Kidney (tissue), 14 donors: ENCODE measurements around the gene SIM2. TPM values are rescaled to one million over a fixed set of nuclear protein-coding genes. Genes with fewer than 3 reads are reported as not detected.

ENCODE experiments used
- DNase-seq, 5 donors: peaks; one replicate each; pipeline ENCODE4 v3.0.0-alpha.2; 2013 to 2020
- FAIRE-seq: peaks from 2 replicates; lab custom pipeline; 2012; peaks lifted over from hg19 to GRCh38; lab: Jason Lieb, UNC
- H3K27ac ChIP-seq, 2 donors: one replicate each; pipeline ENCODE4 v1.7.0; 2013; ENCODE audit warnings: low read depth in 2 of 2, low read length in 2 of 2, inconsistent platforms in 1 of 2
- H3K27me3 ChIP-seq: one replicate; pipeline ENCODE4 v1.7.1; 2013; ENCODE audit warnings: low read length, inconsistent platforms; ENCODE audit not compliant: control insufficient read depth, insufficient read depth
- H3K36me3 ChIP-seq, 3 donors: one replicate each; pipeline versions ENCODE4 v1.7.0 to v1.7.1; 2013; ENCODE audit warnings: low read length in 3 of 3, control low read depth in 1 of 3, inconsistent platforms in 1 of 3; ENCODE audit not compliant: insufficient read depth in 3 of 3, control insufficient read depth in 2 of 3
- H3K4me1 ChIP-seq, 3 donors: one replicate each; pipeline versions ENCODE4 v1.7.0 to v1.7.1; 2013; ENCODE audit warnings: low read length in 3 of 3, inconsistent platforms in 1 of 3, low read depth in 1 of 3; ENCODE audit not compliant: control insufficient read depth in 2 of 3, insufficient read depth in 2 of 3
- H3K4me3 ChIP-seq, 3 donors: one replicate each; pipeline versions ENCODE4 v1.7.0 to v1.8.1; 2013; ENCODE audit warnings: low read length in 3 of 3, control low read depth in 1 of 3, inconsistent platforms in 1 of 3
- H3K9ac ChIP-seq, 3 donors: one replicate each; pipeline versions ENCODE4 v1.7.0 to v1.7.1; 2013; ENCODE audit warnings: low read length in 3 of 3, control low read depth in 1 of 3, inconsistent platforms in 1 of 3
- H3K9me3 ChIP-seq, 3 donors: one replicate each; pipeline versions ENCODE4 v1.7.0 to v1.7.1; 2013; ENCODE audit warnings: low read length in 3 of 3, control low read depth in 1 of 3, inconsistent platforms in 1 of 3; ENCODE audit not compliant: control insufficient read depth in 2 of 3, insufficient read depth in 1 of 3
- intact Hi-C: fragments of 100-400 bp; cut with DNase I; formaldehyde crosslinking; loops from one replicate; pipeline ENCODE4 v1.11.1; 2022
- polyA plus RNA-seq: library from polyadenylated mRNA; stranded (reverse); fragments of 350-450 nt; fragmentation: Illumina TruSeq; extraction: RNeasy Lipid Tissue Mini Kit (QIAGEN cat#74804); gene quantifications from one replicate; pipeline ENCODE4 v1.2.3, GENCODE V29; 2014; ENCODE audit warnings: low read depth, low replicate concordance; ENCODE audit not compliant: insufficient read depth
- total RNA-seq: library from RNA; stranded (reverse); fragmentation: NEBNext Ultra II Directional; extraction: Animal tissue kit (Norgen Biotek cat#: 25700); gene quantifications from one replicate; pipeline ENCODE4 v1.2.1, GENCODE V29; 2021
- TF ChIP-seq, protein P1 (sequence below): IDR thresholded peaks from 3 replicates; pipeline ENCODE4 v1.5.1; 2012; ENCODE audit warnings: mild to moderate bottlenecking, moderate library complexity, borderline replicate concordance; ENCODE audit not compliant: insufficient read depth; ENCODE audit errors: extremely low read depth
- donor health status: control.
- donor health status: control.
- donor health status: control.
- donor health status: control.
- donor health status: control.
- donor health status: DM: yes; HTN: yes; CAD: no.
- donor health status: Normal renal cell carcinoma (clear cell type).

SIM2 gene
- total and polyA plus RNA-seq, 2 donors from 2014 or later, result 6.5 to 71.3 TPM

DNA sequence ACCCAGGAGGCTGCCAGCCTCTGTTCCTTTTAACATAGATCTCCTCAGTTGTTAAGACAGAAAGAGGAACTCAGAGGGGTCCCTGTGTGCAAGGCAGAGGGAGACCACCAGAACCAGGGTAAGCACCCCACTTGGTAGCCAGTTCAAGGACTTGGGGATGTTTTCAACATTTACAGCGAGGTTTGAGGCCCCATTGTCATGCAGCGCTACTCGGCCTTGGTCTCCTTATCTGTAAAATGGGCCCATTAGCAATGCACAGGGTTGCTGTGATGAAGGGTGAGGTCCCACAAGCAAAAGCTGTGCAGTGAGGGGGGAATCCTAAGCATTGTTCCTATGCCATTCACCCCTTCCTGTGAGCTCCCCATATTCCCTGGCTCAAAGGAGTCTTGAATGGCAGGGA lies 4.2 kb downstream of the SIM2 start:
- Histone ChIP-seq H3K9me3 (no peaks in the 10 kb centered on the region), H3K4me3 (peak overlapping the region in 1 of 3 donors; percentile 51), H3K27me3 (peaks cover 64% of the 10 kb centered on the region), H3K4me1 (peaks cover 0 to 11% (median 0%) of the 10 kb centered on the region in 3 donors), H3K36me3 (no peaks in the 10 kb centered on the region), H3K27ac (peak overlapping the region in 1 of 2 donors; percentile 83), H3K9ac (peak overlapping the region in 1 of 3 donors; percentile 73)
- DNase-seq (no peak), FAIRE-seq (no peak)
- TF ChIP-seq, protein P1, sequence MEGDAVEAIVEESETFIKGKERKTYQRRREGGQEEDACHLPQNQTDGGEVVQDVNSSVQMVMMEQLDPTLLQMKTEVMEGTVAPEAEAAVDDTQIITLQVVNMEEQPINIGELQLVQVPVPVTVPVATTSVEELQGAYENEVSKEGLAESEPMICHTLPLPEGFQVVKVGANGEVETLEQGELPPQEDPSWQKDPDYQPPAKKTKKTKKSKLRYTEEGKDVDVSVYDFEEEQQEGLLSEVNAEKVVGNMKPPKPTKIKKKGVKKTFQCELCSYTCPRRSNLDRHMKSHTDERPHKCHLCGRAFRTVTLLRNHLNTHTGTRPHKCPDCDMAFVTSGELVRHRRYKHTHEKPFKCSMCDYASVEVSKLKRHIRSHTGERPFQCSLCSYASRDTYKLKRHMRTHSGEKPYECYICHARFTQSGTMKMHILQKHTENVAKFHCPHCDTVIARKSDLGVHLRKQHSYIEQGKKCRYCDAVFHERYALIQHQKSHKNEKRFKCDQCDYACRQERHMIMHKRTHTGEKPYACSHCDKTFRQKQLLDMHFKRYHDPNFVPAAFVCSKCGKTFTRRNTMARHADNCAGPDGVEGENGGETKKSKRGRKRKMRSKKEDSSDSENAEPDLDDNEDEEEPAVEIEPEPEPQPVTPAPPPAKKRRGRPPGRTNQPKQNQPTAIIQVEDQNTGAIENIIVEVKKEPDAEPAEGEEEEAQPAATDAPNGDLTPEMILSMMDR, result no peak
- intact Hi-C loops, result no loop called here

DNA sequence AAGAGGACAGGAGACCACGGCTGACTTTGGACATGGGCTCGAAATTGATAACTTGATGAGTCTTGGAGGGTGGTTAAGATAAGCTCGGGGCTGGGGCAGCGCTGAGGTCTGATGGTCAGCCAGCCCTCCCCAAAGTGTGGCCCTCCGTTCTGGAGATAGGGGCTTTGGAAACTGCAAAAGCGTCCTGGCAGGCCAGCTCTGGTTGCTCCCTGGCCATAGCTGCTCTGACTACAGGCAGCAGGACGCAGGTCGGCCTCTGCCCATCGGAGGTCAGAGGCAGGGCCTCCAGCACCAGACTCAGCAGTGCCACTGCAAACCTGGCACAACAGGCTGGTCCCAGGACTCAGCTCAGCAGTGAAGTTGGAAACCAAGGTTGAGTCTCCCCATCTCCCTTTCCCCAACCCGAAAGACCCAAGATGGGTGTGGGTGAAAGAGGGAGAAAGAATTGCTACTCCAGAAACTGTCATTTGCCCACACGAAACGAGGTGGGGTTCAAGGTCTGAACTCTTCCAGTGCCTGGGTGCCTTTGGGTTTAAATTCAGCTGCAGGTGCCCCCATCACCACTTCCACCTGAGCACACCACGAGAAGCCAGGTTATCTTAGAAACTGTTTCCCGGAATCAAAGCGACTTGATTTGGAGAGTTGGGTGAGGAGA lies 4.8 kb downstream of the SIM2 start:
- Histone ChIP-seq H3K4me3 (peak overlapping the region in 1 of 3 donors; percentile 51), H3K9me3 (no peaks in the 10 kb centered on the region), H3K36me3 (no peaks in the 10 kb centered on the region), H3K27me3 (peaks cover 67% of the 10 kb centered on the region), H3K9ac (peak overlapping the region in 1 of 3 donors; percentile 73), H3K4me1 (peaks cover 0 to 8% (median 0%) of the 10 kb centered on the region in 3 donors), H3K27ac (peak overlapping the region; percentile 37 to 83)
- DNase-seq, result peak in 1 of 5 donors; percentile 32
- TF ChIP-seq, protein P1, result no peak
- no peak for FAIRE-seq
- intact Hi-C loops, result no loop called here

DNA sequence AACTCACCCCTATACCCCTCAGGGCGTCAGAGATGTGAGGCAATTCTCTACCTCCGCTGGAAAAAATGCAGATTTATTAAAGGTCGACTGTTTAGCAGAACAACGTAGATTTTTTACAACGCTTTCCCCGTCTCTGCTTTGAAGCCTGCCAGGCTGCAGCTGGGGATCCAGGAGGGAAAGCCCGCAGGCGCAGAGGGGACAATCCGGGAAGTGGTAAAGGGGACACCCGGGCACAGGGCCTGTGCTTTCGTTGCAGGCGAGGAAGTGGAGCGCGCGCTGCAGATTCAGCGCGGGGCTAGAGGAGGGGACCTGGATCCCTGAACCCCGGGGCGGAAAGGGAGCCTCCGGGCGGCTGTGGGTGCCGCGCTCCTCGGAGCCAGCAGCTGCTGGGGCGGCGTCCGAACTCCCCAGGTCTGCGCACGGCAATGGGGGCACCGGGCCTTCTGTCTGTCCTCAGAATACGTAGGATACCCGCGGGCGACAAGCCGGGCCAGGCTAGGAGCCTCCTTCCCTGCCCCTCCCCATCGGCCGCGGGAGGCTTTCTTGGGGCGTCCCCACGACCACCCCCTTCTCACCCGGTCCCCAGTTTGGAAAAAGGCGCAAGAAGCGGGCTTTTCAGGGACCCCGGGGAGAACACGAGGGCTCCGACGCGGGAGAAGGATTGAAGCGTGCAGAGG lies 5.5 kb downstream of the SIM2 start:
- no peaks in the 10 kb centered on the region for H3K36me3 ChIP-seq
- H3K27ac ChIP-seq, result peak overlapping the region; percentile 37 to 83
- peak in 3 of 5 donors; percentile 33 to 68 (median 45) for DNase-seq
- peak overlapping the region in 1 of 3 donors; percentile 73 for H3K9ac ChIP-seq
- TF ChIP-seq, protein P1, result no peak
- peak overlapping the region in 1 of 3 donors; percentile 51 for H3K4me3 ChIP-seq
- H3K27me3 ChIP-seq, result peaks cover 68% of the 10 kb centered on the region
- FAIRE-seq, result no peak
- H3K4me1 ChIP-seq, result peaks cover 0 to 8% (median 0%) of the 10 kb centered on the region in 3 donors
- intact Hi-C loops, result no loop called here
- no peaks in the 10 kb centered on the region for H3K9me3 ChIP-seq
